SK-N-SH treated with all-trans-retinoic acid at 6 μM for 48 hours (cell line): Measurements from ENCODE around the gene ATP8A2.

Experiments
- ATAC-seq: fragments of 200-7000 bp; cut with Tn5 transposase; 3 replicates; pipeline ENCODE4 v1.9.1; 2020; ENCODE audit warnings: mild to moderate bottlenecking, moderate library complexity
- ARNTL ChIP-seq: fragments of 450-650 bp; formaldehyde crosslinking; IDR thresholded peaks from 2 replicates; pipeline ENCODE4 v1.5.0; 2020; ENCODE audit warnings: low read depth, mild to moderate bottlenecking, moderate library complexity, borderline replicate concordance
- BACH2 ChIP-seq: fragments of 250-450 bp; sonication (Bioruptor Pico); IDR thresholded peaks from 2 replicates; pipeline ENCODE4 v1.9.0; 2021; ENCODE audit warnings: mild to moderate bottlenecking, borderline replicate concordance
- CSDC2 ChIP-seq: fragments of 250-450 bp; sonication (Bioruptor Pico); IDR thresholded peaks from 2 replicates; pipeline ENCODE4 v1.5.0; 2020; ENCODE audit warnings: mild to moderate bottlenecking, moderate library complexity
- ESRRG ChIP-seq: fragments of 250-450 bp; sonication (Bioruptor Pico); IDR thresholded peaks from 2 replicates; pipeline ENCODE4 v1.6.1; 2021; ENCODE audit warnings: mild to moderate bottlenecking
- GLIS3 ChIP-seq: fragments of 250-450 bp; sonication (Bioruptor Pico); IDR thresholded peaks from 2 replicates; pipeline ENCODE4 v1.5.0; 2020; ENCODE audit warnings: mild to moderate bottlenecking, moderate library complexity
- ISL1 ChIP-seq: fragments of 250-450 bp; sonication (Bioruptor Pico); IDR thresholded peaks from 2 replicates; pipeline ENCODE4 v2.1.2; 2022; ENCODE audit warnings: mild to moderate bottlenecking, moderate library complexity
- PPARA ChIP-seq: fragments of 250-450 bp; sonication (Bioruptor Pico); IDR thresholded peaks from 2 replicates; pipeline ENCODE4 v1.5.0; 2020; ENCODE audit warnings: mild to moderate bottlenecking, borderline replicate concordance
- RARB ChIP-seq: fragments of 250-450 bp; sonication (Bioruptor Pico); IDR thresholded peaks from 2 replicates; pipeline ENCODE4 v1.8.0; 2021; ENCODE audit warnings: mild to moderate bottlenecking, moderate library complexity
- SNAI2 ChIP-seq: fragments of 250-450 bp; sonication (Bioruptor Pico); IDR thresholded peaks from 2 replicates; pipeline ENCODE4 v1.5.0; 2020; ENCODE audit warnings: mild to moderate bottlenecking, moderate library complexity
- TCF4 ChIP-seq: fragments of 250-450 bp; sonication (Bioruptor Pico); IDR thresholded peaks from 2 replicates; pipeline ENCODE4 v1.8.0; 2021; ENCODE audit warnings: mild to moderate bottlenecking, moderate library complexity, borderline replicate concordance
- ZC3H10 ChIP-seq: fragments of 250-450 bp; sonication (Bioruptor Pico); IDR thresholded peaks from 2 replicates; pipeline ENCODE4 v1.5.1; 2021; ENCODE audit warnings: mild to moderate bottlenecking, moderate library complexity
- ZFP3 ChIP-seq: fragments of 250-450 bp; sonication (Bioruptor Pico); IDR thresholded peaks from 2 replicates; pipeline ENCODE4 v1.5.0; 2020; ENCODE audit warnings: mild to moderate bottlenecking, moderate library complexity
- ZNF70 ChIP-seq: fragments of 450-650 bp; formaldehyde crosslinking; IDR thresholded peaks from 2 replicates; pipeline ENCODE4 v1.5.0; 2020; ENCODE audit warnings: mild to moderate bottlenecking, moderate library complexity
- ZNF8 ChIP-seq: fragments of 450-650 bp; formaldehyde crosslinking; IDR thresholded peaks from 2 replicates; pipeline ENCODE4 v1.5.0; 2020; ENCODE audit warnings: mild to moderate bottlenecking, moderate library complexity
- TF ChIP-seq, protein P1 (sequence below): fragments of 250-450 bp; sonication (Bioruptor Pico); IDR thresholded peaks from 2 replicates; pipeline ENCODE4 v1.5.1; 2020; ENCODE audit warnings: low read depth, mild to moderate bottlenecking, moderate library complexity
- TF ChIP-seq, protein P2 (sequence below): fragments of 250-450 bp; sonication (Bioruptor Pico); IDR thresholded peaks from 2 replicates; pipeline ENCODE4 v1.5.1; 2021; ENCODE audit warnings: mild to moderate bottlenecking, moderate library complexity
- TF ChIP-seq, protein P3 (sequence below): fragments of 250-450 bp; sonication (Bioruptor Pico); IDR thresholded peaks from 2 replicates; pipeline ENCODE4 v1.8.0; 2021; ENCODE audit warnings: low read depth, mild to moderate bottlenecking, moderate library complexity, borderline replicate concordance
- TF ChIP-seq, protein P4 (sequence below): fragments of 250-450 bp; sonication (Bioruptor Pico); IDR thresholded peaks from 2 replicates; pipeline ENCODE4 v1.8.0; 2020; ENCODE audit warnings: mild to moderate bottlenecking, moderate library complexity, borderline replicate concordance

The ATP8A2 gene

DNA sequence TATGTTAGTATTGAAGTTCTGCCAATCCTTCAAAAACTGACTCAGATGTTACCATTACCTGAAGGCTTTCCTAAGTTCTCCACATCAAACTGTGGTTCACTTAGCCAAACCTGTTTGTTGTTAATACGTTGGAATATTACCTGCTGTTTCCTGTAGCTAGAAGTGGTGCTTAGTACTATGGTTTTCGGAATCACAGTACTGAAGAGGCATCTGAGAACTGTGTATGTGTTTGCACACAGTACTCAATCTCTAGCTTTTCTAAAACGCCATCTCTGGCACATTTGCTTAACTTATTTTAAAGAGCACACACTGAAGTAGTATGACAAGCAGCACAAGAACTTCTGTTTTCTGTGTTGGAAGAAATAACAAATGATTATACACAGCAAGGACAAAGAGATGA, 431.9 kb downstream of the ATP8A2 start (continued):
- TF ChIP-seq, protein P1, sequence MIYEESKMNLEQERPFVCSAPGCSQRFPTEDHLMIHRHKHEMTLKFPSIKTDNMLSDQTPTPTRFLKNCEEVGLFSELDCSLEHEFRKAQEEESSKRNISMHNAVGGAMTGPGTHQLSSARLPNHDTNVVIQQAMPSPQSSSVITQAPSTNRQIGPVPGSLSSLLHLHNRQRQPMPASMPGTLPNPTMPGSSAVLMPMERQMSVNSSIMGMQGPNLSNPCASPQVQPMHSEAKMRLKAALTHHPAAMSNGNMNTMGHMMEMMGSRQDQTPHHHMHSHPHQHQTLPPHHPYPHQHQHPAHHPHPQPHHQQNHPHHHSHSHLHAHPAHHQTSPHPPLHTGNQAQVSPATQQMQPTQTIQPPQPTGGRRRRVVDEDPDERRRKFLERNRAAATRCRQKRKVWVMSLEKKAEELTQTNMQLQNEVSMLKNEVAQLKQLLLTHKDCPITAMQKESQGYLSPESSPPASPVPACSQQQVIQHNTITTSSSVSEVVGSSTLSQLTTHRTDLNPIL (CRISPR knock-in tag), result no peak
- TF ChIP-seq GLIS3 (CRISPR knock-in tag) (no peak), ZC3H10 (no peak)
- TF ChIP-seq, protein P2, sequence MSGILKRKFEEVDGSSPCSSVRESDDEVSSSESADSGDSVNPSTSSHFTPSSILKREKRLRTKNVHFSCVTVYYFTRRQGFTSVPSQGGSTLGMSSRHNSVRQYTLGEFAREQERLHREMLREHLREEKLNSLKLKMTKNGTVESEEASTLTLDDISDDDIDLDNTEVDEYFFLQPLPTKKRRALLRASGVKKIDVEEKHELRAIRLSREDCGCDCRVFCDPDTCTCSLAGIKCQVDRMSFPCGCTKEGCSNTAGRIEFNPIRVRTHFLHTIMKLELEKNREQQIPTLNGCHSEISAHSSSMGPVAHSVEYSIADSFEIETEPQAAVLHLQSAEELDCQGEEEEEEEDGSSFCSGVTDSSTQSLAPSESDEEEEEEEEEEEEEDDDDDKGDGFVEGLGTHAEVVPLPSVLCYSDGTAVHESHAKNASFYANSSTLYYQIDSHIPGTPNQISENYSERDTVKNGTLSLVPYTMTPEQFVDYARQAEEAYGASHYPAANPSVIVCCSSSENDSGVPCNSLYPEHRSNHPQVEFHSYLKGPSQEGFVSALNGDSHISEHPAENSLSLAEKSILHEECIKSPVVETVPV (CRISPR knock-in tag), result no peak

DNA sequence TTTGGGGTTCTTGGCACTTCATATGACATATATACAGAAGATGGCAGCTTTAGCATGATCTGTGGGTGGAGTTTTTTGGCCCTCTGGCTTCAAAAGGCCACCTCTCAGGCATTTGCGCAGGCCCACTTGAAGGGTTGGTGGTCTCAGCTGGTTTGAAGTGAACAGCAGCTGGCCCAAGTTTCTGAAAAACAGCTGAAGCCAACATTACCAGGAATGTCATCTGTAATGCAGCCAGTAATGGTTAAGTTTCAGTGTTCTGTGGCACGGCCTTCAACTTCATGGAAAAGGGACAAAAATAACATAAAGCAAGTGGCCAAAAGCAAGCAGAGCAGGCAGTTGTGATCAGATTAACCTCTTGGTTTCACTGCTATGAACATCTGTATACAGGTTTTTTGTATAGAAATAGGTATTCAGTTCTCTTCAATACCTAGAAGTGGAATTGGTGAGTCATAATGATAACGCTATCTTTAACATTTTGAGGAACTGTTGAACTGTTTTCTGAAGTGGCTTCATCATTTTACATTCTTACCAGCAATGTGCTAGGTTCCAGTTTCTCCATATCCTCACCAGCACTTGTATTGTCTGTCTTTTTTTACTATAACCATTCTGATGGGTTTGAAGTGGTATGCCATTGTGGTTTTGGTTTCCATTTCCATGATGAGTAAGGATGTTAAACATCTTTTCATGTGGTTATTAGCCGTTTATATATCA, 434.6 kb downstream of the ATP8A2 start:
- no peak for ATAC-seq
- TF ChIP-seq TCF4, result no peak
- TF ChIP-seq, all 23 proteins: peak for 0

DNA sequence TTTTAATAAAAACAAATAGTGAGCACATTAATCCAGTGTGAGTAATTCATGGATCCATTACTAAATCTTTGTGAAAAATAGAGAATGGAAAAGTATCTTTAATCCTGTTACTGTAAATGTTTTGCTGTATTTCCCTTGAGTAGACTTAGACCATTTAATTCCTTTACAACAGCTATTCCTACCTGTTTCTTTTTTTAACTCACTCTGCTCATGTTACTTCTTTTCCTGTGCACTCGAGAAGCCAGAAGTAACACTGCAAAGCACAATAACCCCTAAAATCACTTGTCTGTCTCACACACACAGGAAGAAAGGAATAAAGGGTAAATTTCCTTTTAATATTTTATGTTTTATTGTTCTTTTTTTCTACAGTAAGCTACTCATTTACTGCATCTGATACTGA, 435.8 kb downstream of the ATP8A2 start:
- TF ChIP-seq GLIS3 (CRISPR knock-in tag), result no peak
- ATAC-seq, result no peak

DNA sequence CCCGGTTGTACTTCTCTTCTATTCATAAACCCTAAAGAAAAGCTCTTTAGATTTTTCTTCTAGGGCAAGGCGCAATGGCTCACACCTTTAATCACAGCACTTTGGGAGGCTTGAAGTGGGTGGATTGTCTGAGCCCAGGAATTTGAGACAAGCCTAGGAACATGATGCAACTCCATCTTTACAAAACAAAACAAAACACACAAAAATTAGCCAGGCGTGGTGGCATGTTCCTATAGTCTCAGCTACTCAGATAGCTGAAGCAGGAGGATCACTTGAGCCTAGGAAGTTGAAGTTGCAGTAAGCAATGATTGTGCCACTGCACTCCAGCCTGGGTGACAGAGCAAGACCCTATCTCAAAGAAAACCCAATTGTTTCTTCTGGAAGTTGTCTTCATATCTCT, 439.7 kb downstream of the ATP8A2 start:
- TF ChIP-seq ZFP3 (CRISPR knock-in tag) (no peak), CSDC2 (CRISPR knock-in tag) (no peak), BACH2 (CRISPR knock-in tag) (no peak), ESRRG (no peak), ARNTL (CRISPR knock-in tag) (no peak), GLIS3 (CRISPR knock-in tag) (no peak), RARB (no peak), ZNF8 (CRISPR knock-in tag) (no peak)
- TF ChIP-seq, protein P2 (CRISPR knock-in tag), result no peak
- TF ChIP-seq, protein P1 (CRISPR knock-in tag), result no peak
- TF ChIP-seq, protein P3, sequence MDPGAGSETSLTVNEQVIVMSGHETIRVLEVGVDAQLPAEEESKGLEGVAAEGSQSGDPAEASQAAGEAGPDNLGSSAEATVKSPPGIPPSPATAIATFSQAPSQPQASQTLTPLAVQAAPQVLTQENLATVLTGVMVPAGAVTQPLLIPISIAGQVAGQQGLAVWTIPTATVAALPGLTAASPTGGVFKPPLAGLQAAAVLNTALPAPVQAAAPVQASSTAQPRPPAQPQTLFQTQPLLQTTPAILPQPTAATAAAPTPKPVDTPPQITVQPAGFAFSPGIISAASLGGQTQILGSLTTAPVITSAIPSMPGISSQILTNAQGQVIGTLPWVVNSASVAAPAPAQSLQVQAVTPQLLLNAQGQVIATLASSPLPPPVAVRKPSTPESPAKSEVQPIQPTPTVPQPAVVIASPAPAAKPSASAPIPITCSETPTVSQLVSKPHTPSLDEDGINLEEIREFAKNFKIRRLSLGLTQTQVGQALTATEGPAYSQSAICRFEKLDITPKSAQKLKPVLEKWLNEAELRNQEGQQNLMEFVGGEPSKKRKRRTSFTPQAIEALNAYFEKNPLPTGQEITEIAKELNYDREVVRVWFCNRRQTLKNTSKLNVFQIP (CRISPR knock-in tag), result no peak
- no peak for ATAC-seq

DNA sequence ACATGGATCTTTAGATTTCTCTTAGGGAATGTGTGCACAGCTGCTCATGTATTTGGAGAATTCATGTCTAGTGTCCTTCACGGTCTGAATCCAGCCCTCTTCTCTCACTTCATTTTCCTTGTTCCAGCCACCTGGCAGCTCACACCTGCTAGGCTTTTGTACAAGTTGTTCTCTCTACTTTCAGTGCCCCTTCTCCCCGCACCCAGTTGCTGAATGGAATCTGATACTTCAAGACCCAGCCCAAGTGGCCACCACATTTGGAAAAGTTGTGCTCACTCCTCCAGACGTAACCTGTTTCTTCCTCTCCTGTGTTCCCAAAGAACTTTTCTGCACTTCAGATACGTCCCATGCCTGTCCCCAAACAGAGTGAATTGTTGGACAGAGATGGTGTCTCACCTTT, 444.5 kb downstream of the ATP8A2 start:
- no peak for ATAC-seq
- TF ChIP-seq SNAI2 (CRISPR knock-in tag), result no peak
- TF ChIP-seq, protein P4, sequence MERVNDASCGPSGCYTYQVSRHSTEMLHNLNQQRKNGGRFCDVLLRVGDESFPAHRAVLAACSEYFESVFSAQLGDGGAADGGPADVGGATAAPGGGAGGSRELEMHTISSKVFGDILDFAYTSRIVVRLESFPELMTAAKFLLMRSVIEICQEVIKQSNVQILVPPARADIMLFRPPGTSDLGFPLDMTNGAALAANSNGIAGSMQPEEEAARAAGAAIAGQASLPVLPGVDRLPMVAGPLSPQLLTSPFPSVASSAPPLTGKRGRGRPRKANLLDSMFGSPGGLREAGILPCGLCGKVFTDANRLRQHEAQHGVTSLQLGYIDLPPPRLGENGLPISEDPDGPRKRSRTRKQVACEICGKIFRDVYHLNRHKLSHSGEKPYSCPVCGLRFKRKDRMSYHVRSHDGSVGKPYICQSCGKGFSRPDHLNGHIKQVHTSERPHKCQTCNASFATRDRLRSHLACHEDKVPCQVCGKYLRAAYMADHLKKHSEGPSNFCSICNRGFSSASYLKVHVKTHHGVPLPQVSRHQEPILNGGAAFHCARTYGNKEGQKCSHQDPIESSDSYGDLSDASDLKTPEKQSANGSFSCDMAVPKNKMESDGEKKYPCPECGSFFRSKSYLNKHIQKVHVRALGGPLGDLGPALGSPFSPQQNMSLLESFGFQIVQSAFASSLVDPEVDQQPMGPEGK (CRISPR knock-in tag), result no peak
- TF ChIP-seq PPARA, result no peak
- TF ChIP-seq CSDC2 (CRISPR knock-in tag), result no peak
- TF ChIP-seq, protein P2 (CRISPR knock-in tag), result no peak
- TF ChIP-seq, protein P1 (CRISPR knock-in tag), result no peak
- TF ChIP-seq, protein P3 (CRISPR knock-in tag), result no peak
- TF ChIP-seq ZFP3 (CRISPR knock-in tag), result no peak
- no peak for TF ChIP-seq ISL1 (CRISPR knock-in tag)
- TF ChIP-seq RARB, result no peak
- no peak for TF ChIP-seq ZNF70 (CRISPR knock-in tag)
- TF ChIP-seq ZNF8 (CRISPR knock-in tag), result no peak
